Common myeloid progenitor, CD34-positive (primary cell): Measurements from ENCODE around the gene DNASE1L2.
A peak's percentile ranks its signal among the peaks of the same experiment; 100 is the strongest.

Experiments used
- CTCF ChIA-PET: fragments of 350-600 bp; sonication (Branson Sonifier 250); formaldehyde crosslinking; loops from one replicate; lab custom pipeline; 2021; ENCODE audit warnings: antibody characterized with exemption; lab: Charles Lee
- POLR2A ChIA-PET: fragments of 350-600 bp; sonication (Branson Sonifier 250); formaldehyde crosslinking; loops from one replicate; lab custom pipeline; 2021; ENCODE audit warnings: antibody characterized with exemption; lab: Charles Lee
- DNase-seq, 3 donors: peaks; one replicate each; pipeline versions ENCODE4 v3.0.0 to v3.0.0-alpha.2; 2013
- H3K27ac ChIP-seq, 2 experiments: 1 replicate in 1 of 2; 2 replicates in 1 of 2; pipeline ENCODE4 v1.7.0; 2013; ENCODE audit warnings: inconsistent platforms in 2 of 2, low read length in 2 of 2, mild to moderate bottlenecking in 2 of 2, low read depth in 1 of 2, moderate library complexity in 1 of 2; ENCODE audit not compliant: severe bottlenecking in 2 of 2, insufficient read depth in 1 of 2, poor library complexity in 1 of 2
- H3K27me3 ChIP-seq, 5 experiments: replicated peaks in 2 of 5; 1 replicate in 3 of 5; 2 replicates in 2 of 5; pipeline versions ENCODE4 v1.6.1 to v1.7.0; 2013; ENCODE audit warnings: low read length in 4 of 5, mild to moderate bottlenecking in 2 of 5, moderate library complexity in 2 of 5, inconsistent platforms in 1 of 5; ENCODE audit not compliant: insufficient read depth in 5 of 5, control insufficient read depth in 4 of 5
- H3K36me3 ChIP-seq, 4 experiments: 1 replicate in 2 of 4; 2 replicates in 2 of 4; pipeline versions ENCODE4 v1.6.1 to v1.7.0; 2013; ENCODE audit warnings: low read length in 3 of 4, control low read depth in 1 of 4, mild to moderate bottlenecking in 1 of 4; ENCODE audit not compliant: control insufficient read depth in 4 of 4, insufficient read depth in 4 of 4
- H3K4me1 ChIP-seq, 4 experiments: 1 replicate in 3 of 4; 2 replicates in 1 of 4; pipeline versions ENCODE4 v1.6.1 to v1.7.1; 2013; ENCODE audit warnings: low read length in 3 of 4, mild to moderate bottlenecking in 3 of 4, control low read depth in 1 of 4, inconsistent platforms in 1 of 4, moderate library complexity in 1 of 4; ENCODE audit not compliant: control insufficient read depth in 4 of 4, insufficient read depth in 4 of 4; ENCODE audit errors: control extremely low read depth in 1 of 4
- H3K4me3 ChIP-seq, 7 experiments: 1 replicate in 4 of 7; 2 replicates in 3 of 7; pipeline versions ENCODE4 v1.5.1 to v1.7.0; 2013; ENCODE audit warnings: mild to moderate bottlenecking in 7 of 7, low read length in 6 of 7, moderate library complexity in 6 of 7, inconsistent platforms in 2 of 7, low read depth in 2 of 7, control low read depth in 1 of 7; ENCODE audit not compliant: insufficient read depth in 4 of 7, control insufficient read depth in 1 of 7; ENCODE audit errors: extremely low read depth in 1 of 7
- H3K9me3 ChIP-seq, 5 experiments: 1 replicate in 4 of 5; 2 replicates in 1 of 5; pipeline versions ENCODE4 v1.6.1 to v1.7.1; 2013; ENCODE audit warnings: low read length in 4 of 5, mild to moderate bottlenecking in 2 of 5, inconsistent platforms in 1 of 5, low read depth in 1 of 5, moderate library complexity in 1 of 5; ENCODE audit not compliant: control insufficient read depth in 4 of 5, insufficient read depth in 2 of 5; ENCODE audit errors: control extremely low read depth in 1 of 5
- WGBS: methylation state at CpG from one replicate; pipeline ENCODE4 v1.1.5; 2013; ENCODE audit not compliant: insufficient coverage; 5-methylcytosine and 5-hydroxymethylcytosine counted together

DNASE1L2 gene

DNA sequence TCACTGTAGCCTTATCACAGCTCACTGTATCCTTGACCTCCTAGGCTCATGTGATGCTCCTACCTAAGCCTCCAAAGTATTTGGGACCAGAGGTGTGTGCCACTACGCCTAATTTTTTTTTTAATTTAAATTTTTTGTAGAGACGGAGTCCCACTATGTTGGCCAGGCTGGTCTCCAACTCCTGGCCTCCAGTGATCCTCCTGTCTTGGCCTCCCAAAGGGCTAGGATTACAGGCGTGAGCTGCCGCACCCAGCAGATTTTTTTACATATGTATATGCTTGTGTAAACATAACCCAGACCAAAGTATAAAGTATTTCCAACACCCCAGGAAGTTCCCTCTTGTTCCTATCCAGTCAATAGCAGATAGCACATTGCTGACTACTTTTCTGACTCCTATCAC, 19.9 kb upstream of the DNASE1L2 start:
- no peak for DNase-seq
- ChIA-PET POLR2A (no interaction called here), CTCF (interaction anchor here (0.9 kb wide), 1 partner anchor 9 kb away, joined by 3 read pairs; no protein-coding TSS in a partner anchor)
- Histone ChIP-seq H3K27me3 (peaks cover 0 to 7% (median 0%) of the 10 kb centered on the region in 5 experiments), H3K36me3 (peaks cover 0 to 17% (median 4%) of the 10 kb centered on the region in 4 experiments), H3K4me1 (peaks cover 5 to 27% (median 20%) of the 10 kb centered on the region in 4 experiments), H3K9me3 (no peaks in the 10 kb centered on the region), H3K27ac (no peak overlapping the region), H3K4me3 (no peak overlapping the region)
- WGBS: 95% methylated on average over 3 of the region's 4 CpGs

DNA sequence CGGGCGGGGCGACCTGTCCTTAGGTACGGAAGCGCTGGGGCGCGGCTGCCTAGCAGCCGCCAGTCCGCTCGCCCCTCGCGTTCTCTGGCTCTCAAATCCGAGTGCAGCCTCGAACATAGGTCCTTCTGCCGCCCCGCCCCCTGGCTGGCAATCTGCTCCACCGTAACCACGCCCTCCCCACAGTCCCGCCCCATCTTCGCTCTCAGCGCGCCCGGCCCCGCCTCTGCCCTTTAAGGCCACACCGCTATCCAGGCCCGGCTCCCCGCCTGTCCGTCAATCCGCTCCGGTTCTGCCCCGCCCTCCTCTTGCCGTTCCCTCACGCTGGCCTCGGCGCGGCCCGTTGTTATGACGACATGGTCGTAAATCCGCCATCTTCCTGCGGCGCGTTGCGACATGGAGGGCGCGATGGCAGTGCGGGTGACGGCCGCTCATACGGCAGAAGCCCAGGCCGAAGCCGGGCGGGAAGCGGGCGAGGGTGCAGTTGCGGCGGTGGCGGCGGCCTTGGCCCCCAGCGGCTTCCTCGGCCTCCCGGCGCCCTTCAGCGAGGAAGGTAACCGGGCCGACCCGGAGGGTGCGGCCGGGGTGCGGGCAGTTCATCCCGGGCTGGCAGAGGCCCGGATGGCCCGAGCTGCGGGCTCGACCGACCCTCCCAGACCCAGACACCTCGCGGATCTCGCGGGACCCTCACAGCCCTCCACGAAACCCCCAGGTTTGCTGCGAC, 12.9 kb upstream of the DNASE1L2 start, which contains the start of gene E4F1:
Gene E4F1 (plus strand): TSS at position 371 of the 721 bp plus-strand sequence. CDS start 23 bp downstream, at position 394.
- no peaks in the 10 kb centered on the region for H3K9me3 ChIP-seq
- H3K36me3 ChIP-seq: peaks cover 0 to 17% (median 7%) of the 10 kb centered on the region in 4 experiments
- H3K27me3 ChIP-seq: no peaks in the 10 kb centered on the region
- WGBS: 0% methylated on average over 60 of the region's 82 CpGs
- peaks cover 0 to 15% (median 14%) of the 10 kb centered on the region in 4 experiments for H3K4me1 ChIP-seq
- ChIA-PET POLR2A (interaction anchor here (0.9 to 1.0 kb wide), 2 partner anchors 12 to 83 kb away, joined by 3 read pairs; no protein-coding TSS in a partner anchor), CTCF (no interaction called here)
- peak within 1 kb of the TSS; percentile 74 to 90 for H3K27ac ChIP-seq
- peak; percentile 100 for DNase-seq
- H3K4me3 ChIP-seq: peak within 1 kb of the TSS; percentile 77 to 97 (median 90)

DNA sequence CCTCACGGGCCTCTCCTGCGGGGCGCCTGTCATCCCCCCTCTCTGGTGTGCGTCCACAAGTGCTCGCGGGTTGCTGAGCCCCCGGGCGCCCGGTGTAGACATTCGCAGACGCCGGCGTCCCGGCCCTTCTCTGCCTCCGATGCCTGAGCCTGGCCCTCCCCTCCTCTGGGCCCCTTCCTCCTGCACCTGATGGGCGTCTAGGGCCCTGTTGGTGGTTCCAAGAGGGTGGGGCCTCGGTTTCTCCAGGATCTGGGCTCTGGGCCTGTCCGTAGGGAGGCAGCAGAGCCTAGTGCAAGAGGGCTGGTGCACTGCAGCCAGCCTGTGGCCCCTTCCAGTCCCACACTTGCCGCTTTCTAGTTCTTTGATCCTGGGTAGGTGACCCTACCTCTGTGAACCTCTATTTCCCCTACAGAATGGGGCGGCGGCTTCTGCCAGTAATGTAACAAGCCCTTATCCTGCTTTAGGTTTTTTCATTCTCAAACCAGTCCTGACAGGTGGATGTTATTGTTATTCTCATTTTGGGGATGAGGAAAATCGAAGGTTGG, 12.2 kb upstream of the DNASE1L2 start:
- peaks cover 0 to 24% (median 11%) of the 10 kb centered on the region in 4 experiments for H3K36me3 ChIP-seq
- H3K4me3 ChIP-seq: peak overlapping the region; percentile 77 to 97 (median 90)
- POLR2A ChIA-PET: interaction anchor here (0.9 kb wide), 1 partner anchor 12 kb away, joined by 3 read pairs; no protein-coding TSS in a partner anchor
- peak; percentile 25 to 48 (median 38) for DNase-seq
- CTCF ChIA-PET: interaction anchor here (1.4 kb wide), 1 partner anchor 26 kb away, joined by 3 read pairs; no protein-coding TSS in a partner anchor
- H3K9me3 ChIP-seq: no peaks in the 10 kb centered on the region
- peak overlapping the region; percentile 74 to 90 for H3K27ac ChIP-seq
- WGBS: 15% methylated on average over 7 of the region's 22 CpGs
- H3K4me1 ChIP-seq: peaks cover 0 to 15% (median 14%) of the 10 kb centered on the region in 4 experiments
- no peaks in the 10 kb centered on the region for H3K27me3 ChIP-seq

DNA sequence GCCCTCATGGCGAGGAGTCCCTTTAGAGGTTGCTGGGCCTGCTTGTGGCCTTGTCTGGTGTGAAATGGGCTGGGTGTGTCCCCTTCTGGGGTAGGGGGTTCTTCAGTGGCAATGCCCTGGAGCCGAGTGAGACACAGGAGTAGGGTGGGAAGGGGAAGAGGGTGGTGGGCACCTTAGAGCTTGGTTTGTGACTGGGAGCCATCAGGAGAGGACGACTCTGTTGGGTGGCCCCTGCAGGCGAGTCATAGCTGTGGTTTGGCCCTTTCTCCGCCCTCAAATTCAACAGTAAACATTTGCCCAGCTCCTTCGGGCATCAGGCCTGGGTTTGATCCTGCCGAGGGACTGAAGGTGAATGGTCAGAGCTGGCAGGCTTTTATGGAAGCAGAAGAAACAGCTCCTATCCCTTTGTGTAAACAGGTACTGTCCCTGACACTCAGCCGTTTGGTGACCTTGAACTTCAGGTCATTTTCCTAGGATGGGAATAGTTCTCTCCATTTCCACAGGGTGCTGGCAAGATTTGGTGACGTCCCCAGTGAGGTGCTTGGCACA, 9.9 kb upstream of the DNASE1L2 start:
- Histone ChIP-seq H3K27ac (no peak overlapping the region), H3K27me3 (no peaks in the 10 kb centered on the region), H3K4me3 (no peak overlapping the region), H3K36me3 (peaks cover 3 to 47% (median 25%) of the 10 kb centered on the region in 4 experiments), H3K4me1 (peaks cover 0 to 15% (median 14%) of the 10 kb centered on the region in 4 experiments), H3K9me3 (no peaks in the 10 kb centered on the region)
- 94% methylated on average over 9 of the region's 9 CpGs for WGBS
- CTCF ChIA-PET: interaction anchor here (1.0 to 1.9 kb wide), 4 partner anchors 10 to 86 kb away, joined by 5 to 7 read pairs (median 6); partner anchors contain the start of genes DNASE1L2 and ECI1
- no peak for DNase-seq
- POLR2A ChIA-PET: no interaction called here

DNA sequence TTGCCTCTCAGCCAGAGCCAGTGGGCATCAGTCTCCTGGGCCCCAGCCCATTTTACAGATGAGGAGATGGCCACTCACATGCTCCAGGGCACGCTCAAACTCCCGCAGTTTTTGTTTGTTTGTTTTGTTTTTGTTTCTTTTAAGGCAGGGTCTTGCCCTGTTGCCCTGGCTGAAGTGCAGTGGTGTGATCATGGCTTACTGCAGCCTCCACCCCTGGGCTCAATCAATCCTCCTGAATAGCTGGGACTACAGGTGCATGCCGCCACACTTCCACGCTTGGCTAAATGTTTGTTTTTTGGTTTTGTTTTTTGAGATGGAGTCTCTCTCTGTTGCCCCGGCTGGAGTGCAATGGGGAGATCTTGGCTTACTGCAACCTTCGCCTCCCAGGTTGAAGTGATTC, 9.3 kb upstream of the DNASE1L2 start:
- 97% methylated on average over 6 of the region's 6 CpGs for WGBS
- POLR2A ChIA-PET: no interaction called here
- H3K27me3 ChIP-seq: no peaks in the 10 kb centered on the region
- peaks cover 5 to 53% (median 29%) of the 10 kb centered on the region in 4 experiments for H3K36me3 ChIP-seq
- H3K27ac ChIP-seq: no peak overlapping the region
- peaks cover 0 to 15% (median 14%) of the 10 kb centered on the region in 4 experiments for H3K4me1 ChIP-seq
- CTCF ChIA-PET: interaction anchor here (1.4 kb wide), 1 partner anchor 12 kb away, joined by 7 read pairs; no protein-coding TSS in a partner anchor
- DNase-seq: no peak
- no peak overlapping the region for H3K4me3 ChIP-seq
- no peaks in the 10 kb centered on the region for H3K9me3 ChIP-seq

DNA sequence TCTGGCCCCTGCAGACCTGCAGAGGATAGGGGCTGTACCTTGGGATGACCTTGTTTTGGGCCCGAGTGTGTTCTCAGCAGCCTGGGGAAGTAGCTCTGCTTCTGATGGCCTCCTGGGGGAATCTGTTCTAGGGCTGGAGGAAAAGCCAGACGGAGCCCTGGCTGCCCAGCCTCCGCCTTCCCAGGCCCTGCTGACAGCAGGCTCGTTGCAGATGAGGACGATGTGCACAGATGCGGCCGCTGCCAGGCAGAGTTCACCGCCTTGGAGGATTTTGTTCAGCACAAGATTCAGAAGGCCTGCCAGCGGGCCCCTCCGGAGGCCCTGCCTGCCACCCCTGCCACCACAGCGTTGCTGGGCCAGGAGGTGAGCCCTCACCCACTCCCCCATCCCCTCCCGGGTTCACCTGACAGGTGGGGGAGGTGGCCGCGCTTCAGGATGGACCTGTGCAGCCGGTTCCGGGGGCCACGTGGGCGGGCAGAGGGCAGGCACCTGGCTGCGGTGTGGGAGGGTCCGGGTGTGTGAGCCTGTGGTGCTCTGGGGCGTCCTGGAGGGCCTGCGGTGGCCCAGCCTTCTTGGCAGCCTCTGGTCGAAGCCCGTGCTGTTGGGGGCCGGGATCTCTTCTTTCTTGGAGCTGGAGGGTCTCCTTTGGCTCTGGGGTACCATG, 8.0 kb upstream of the DNASE1L2 start:
- WGBS: 96% methylated on average over 19 of the region's 25 CpGs
- peaks cover 0 to 15% (median 13%) of the 10 kb centered on the region in 4 experiments for H3K4me1 ChIP-seq
- H3K36me3 ChIP-seq: peaks cover 7 to 67% (median 37%) of the 10 kb centered on the region in 4 experiments
- CTCF ChIA-PET: interaction anchor here (1.7 kb wide), 1 partner anchor 23 kb away, joined by 3 read pairs; the partner anchor contains the start of gene ECI1
- no peak overlapping the region for H3K4me3 ChIP-seq
- no peaks in the 10 kb centered on the region for H3K9me3 ChIP-seq
- no peaks in the 10 kb centered on the region for H3K27me3 ChIP-seq
- POLR2A ChIA-PET: no interaction called here
- H3K27ac ChIP-seq: no peak overlapping the region
- DNase-seq: no peak
